HG03159 (cell line): Measurements from ENCODE around the gene CUBN.

Source experiments
- ATAC-seq: cut with Tn5 transposase; IDR thresholded peaks from one replicate; pipeline ENCODE4 v1.9.1; 2021; ENCODE audit warnings: mild to moderate bottlenecking, moderate library complexity; ENCODE audit not compliant: unreplicated experiment

The CUBN gene

DNA sequence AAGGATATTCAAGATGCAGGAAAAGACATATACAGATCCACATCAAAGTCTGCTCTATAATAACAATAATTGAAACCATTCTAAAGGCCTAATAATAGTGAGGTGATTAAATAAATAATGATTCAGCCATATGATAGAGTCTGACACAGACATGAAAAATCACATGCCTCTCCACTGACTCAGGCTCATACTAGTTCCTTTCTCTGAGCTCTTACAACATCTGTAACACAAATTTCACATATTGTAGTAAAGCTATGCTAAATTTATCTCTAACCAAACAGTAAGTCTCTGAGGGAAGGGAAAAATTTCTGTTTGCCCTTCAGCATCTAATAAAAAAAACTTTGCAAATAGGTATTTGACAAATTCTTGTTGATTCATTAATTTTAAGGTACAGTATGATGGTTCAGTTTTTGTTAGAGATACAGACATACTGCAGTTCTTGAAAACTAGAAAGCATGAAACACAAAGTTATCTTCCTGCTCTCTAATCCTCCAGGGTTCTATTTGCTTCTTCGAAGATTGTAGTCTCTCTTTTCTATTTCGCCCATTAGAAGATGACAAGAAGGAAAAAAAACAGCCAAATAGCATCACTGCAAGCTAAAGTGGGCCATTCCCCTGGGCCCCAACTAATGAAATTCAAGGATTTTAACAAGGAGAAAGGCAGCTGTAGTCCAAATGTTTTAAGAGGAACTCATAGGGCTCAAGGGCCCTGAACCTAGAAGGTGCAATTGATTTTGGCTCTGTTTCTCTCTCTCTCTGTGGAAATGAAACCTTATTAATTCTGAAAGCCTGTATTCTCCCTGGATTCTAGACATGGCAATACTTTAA is 53.9 kb downstream of the CUBN start:
- no peak for ATAC-seq

DNA sequence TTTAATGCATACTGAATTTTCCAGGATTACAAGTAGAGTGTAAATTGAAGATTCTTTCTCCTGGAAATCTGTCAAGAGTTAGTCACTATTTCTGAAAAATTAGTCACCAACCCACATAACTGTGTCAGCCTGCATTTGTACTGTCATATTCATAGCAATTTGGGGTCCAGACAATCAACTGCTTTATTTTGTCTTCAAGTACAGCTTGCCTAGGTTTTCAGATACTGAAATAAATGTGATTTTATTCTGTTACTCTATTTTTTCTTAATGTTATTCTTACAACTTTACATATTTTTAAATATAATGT is 55.1 kb downstream of the CUBN start:
- no peak for ATAC-seq

DNA sequence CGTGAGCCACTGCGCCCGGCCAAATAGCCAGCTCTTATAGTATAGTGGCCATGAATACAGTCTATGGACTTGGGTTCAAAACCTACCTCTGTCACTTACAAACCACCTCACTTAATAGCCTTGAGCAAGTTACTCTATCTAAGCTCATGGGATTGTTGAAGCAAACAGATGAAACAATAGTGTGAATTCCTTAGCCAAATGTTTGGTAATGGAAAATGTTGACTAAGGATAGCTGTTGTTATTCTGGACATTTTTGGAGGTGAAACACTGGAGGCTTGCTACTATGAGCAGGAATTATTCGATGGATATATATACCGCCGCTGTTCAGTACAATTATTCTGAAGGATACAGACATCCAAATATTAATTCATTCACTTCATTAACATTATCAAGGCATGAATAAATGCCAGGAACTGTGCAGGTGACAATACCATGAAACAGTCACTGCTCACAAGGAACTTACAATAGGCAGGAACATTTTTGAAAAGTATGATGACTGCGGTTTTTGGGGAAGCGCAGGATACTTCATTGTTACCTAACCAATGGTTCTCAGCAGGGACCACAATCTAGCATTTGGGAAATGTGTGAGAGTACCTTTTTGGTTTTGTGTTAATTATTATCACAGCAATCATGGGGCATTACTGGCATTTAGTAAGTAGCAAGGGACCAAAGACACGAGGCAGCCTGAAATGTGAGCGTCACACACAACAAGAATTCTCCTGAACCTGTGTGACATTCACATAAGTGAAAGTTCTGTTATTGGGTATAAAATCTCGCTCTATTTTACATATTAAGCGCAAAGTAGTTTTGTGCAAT is 55.7 kb downstream of the CUBN start:
- no peak for ATAC-seq

DNA sequence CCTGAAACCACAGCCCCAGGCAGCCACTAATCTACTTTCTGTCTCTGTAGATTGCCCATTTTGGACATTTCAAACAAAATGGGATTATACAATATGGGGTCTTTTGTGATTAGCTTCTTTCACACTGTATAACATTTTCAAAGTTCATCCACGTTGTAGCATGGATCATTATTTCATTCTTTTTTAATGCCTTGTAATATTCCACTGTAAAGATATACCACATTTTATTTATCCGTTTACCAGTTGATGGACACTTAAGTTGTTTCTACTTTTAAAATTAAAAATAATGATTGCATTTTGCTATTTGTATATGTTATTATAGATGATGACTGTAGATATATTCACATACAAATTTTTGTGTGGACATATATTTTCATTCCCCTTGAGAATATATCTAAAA is 60.7 kb downstream of the CUBN start:
- ATAC-seq: no peak

DNA sequence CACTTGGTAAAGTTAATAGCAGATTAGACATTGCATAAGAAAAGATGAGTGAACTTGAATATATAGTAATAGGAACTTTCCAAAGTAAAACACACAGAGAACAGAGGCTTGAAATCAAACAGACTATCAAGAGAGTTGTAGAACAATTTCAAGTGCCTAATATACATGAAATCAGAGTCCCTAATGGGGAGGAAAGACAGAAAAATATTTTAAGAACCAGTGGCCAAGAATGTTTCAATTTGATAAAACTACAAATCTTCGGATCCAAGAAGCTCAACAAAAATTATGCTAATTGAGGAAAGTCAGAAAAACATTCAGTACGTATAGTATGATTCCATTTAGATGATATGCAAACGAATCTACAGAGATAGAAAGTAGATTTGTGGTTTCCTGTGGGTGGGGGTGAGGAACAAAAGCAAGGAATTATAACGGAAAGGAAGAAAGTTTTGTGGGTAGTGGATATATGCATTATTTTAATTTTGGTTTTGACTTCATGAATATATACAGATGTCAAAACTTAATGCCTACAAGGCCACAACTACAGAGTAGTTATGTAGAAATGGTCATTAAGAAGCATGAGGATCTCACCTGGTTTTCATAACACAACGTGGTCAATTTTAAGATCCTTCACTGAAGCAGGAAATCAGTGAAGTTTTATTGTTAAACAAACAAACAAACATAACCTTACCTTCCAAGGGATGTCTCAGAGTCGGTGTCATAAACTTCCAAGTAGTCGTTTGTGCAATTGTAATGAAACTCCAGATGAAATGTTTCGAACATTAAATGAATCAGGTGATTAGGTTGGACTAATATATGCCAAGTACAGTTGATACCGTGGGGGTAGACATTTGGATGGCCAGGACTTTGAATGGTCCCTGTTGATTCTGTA is 62.0 kb downstream of the CUBN start:
- no peak for ATAC-seq

DNA sequence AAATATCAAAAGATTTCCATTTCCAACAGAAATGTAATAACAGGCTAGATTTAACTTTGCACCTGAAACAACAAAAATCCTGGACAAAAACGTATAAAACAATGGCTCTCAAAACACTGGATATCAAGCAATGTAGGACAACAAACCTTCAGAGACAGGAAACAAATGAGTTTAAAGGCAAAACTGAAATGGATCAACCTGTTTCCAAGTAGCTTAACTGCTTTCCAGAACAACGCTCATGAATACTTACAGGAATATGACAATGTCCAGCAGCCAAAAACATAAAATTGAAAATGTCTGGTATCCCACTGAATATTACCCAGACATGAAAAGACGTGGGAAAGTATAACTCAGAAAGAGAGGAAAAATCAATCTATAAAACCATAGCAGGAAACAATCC is 62.8 kb downstream of the CUBN start:
- no peak for ATAC-seq

DNA sequence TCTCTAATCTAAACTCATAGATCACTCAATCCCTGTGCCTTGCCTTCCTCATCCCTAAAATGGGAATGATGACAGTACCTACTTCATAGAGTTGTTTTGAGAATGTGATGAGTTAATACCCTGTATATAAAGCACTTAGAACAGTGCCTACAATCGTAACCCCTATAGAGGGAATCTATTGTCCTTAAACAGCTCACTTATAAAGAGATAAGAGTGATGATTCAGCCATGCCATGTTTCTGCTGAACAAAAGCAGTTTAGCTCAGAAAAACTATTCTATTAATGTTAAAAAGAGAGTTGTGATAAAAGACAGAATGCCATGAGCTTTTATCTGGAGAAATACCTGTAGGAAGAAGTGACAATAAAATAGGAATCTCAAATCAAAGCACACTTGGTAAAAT is 63.6 kb downstream of the CUBN start:
- ATAC-seq: no peak

DNA sequence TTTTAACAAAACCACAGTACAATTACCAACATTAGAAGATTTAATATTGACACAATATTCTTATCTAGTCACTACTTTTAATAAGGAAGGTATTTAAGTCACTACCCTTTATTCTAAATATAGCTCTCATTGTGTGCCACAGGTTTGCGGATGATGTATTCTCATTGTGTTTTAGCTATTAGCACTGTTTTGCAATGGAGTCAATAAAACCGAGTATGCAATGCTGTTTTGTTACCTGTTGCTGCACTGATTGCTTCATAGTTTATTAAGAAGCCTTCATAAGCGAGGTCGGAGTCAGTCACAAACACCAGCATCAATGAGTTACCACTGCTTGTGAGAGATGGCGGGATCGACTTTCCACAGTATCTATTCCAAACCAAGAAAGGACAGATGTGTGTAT is 64.3 kb downstream of the CUBN start:
- ATAC-seq: no peak

DNA sequence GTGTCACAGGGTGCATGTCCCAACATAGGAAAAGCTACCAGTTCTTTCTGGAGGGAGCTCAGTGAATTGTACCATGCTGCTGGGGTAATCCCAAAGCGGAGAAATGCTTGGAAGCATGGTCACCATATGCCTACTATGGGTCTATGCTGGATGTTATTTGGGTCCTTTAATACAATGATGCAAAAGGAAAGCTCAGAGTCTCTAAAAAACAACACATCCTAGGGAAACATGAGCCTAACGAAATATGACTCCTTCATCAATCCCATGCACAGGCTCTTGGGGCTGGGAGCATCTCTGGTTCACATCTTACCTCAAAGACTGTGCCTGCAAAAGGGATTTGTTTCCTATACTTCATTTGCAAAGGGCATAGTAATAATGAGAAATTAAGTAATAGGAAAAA is 65.2 kb downstream of the CUBN start:
- no peak for ATAC-seq

DNA sequence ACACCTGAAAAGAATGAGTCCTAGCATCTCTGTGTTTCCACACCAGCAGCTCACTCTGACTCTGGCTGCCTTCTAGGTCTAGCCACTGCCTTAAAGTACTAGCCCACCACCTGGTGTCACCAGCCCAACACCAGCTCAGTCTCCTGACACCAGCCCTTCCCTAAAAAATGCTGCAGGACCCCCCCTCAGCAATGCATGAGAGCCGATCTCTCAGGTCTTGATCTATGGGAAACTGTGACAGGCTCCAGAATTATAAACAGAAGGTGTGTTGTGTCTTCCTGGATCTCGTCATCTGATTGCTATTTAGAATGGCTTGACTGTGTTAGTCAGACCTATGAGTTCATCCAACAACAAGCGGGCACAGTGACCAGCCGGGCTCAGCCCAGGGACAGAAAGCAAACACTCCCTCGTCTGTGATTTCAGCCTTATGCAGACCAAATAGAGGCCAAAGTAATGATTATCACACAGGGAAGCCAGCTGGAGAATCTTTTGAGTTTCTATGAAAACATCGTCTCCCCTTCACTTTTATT is 66.6 kb downstream of the CUBN start:
- no peak for ATAC-seq

DNA sequence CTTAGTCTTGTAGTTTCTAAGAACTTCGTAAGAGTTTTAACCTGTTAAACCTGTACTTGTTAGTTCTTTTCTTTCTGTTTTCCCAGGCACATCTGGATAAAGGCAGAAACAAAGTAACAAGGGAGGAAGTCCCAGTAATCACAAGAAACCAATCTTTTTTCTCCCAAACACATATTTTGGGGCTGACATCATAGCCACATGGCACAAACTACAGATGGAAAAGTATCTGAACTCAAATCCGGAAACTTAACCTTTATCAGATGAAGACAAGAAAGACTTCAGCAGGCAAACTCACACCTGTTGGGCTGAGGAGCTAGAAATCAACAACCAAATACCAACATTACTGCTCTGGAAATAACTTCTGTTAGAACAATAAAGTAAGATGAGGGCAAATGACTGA is 67.1 kb downstream of the CUBN start:
- ATAC-seq: no peak

DNA sequence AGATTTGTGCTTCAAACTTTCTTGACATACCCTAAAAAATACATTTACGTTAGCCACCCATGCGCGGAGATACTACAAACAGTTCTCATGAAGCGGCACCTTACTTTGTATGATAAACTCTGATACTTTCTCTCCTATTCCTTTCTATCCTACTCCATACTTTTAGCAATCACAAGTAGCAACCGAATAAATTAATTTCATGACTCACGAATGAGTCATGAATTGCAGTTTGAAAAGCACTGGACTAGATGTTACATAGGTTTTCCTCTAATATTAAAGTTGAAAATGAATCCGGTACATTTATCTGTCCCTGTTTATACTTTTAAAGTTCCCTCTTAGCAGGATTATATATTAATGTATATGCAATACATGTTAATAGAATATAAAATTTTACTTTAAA is 67.6 kb downstream of the CUBN start:
- ATAC-seq: no peak

DNA sequence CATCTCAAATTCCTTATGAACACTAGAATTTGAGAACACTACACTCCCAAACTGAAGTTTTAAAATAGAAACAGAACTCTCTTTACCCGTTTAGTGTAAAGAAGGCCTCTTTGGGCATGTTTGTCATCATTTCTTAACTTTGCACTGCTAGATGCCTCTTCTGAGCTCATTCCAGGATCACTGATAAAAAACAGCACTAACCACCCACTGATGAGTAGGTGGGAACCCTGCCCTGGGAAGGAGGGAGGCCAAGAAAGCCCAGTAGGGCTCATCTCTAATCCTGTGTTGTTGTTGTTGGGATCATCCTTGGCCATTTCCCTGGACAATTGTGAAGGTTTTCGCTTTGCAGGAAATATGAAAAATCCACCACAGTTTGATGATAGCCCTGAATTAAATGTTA is 68.2 kb downstream of the CUBN start:
- ATAC-seq: no peak

DNA sequence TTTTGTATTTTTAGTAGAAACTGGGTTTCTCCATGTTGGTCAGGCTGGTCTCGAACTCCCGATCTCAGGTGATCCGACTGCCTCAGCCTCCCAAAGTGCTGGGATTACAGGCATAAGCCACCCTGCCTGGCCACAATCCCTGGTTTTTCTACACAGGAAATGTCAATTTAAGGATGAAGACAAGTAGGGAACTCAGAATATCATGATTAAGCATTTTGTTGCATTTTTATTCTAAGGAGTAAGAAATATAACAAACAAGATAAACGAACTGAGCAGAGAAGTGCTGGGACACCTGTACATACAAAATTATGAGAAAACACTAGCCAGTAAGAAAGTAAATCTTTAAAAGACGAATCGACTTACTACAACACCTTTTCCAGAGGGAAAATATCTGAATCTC is 69.3 kb downstream of the CUBN start:
- ATAC-seq: no peak

DNA sequence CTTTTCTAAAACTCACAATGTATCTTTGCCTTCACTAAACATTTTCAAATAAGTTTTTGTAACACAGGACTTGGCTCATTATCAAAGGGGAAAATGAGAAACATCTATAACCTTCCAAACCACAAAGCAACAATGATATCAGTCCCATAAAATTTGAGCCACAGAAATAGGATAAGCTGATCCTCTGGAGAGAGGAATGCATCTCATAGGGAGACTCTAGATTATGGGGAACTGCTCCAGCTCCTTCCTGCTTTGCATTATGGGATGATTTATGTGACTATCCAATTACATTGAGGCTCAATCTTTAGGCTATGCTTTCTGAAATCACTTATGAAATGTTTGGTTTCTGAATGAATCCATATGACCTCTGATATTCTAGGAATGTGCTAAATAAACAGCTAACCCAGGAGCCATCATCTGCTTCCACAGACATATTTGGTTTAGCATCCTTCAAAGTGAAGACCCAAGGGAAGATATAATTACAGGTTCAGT is 70.4 kb downstream of the CUBN start:
- ATAC-seq: no peak

DNA sequence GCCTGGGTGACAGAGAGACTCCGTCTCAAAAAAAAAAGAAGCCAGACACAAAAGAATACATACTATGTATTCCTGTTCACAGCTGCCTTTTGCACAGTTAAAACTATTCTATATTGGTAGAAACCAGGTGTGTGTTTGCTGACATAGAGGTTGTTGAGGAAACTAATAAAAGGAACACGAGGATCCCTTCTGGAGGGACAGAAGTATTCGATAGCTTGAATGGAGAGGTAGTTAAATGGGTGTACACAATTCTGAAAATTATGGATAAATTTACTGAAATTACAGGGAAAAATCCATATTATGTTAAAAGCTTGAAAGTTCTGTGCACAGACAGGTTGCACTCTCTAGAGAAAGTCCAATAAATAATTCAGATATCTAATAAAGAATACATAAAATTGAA is 71.5 kb downstream of the CUBN start:
- no peak for ATAC-seq

DNA sequence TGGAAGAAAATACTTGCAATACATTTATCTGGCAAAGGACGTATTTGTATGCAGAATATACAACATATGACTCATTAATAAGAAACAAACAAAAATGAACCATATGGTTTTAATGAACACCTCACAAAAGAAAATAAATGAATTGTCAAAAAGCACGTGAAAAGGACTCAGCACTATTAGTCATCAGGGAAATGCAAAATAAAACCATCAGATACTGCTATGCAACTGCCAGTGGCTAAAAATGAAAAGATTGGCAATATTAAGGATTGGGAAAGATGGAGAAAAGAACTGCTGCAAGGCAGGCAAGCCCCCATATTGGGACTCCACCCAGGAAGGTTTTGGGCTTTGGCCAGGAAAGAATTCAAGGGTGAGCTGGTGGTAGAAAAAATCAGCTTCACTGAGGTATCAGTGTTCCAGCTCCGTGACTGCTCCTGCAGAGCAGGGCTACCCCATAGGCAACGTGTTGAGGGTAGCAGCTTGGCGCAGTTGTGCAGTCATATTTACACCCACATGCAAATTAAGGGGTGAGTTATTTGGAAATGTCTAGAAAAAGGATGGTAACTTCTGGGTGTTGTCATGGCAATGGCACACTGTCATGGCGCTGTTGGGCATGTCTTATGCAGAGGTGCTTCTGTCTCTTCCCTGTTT is 72.7 kb downstream of the CUBN start:
- no peak for ATAC-seq

DNA sequence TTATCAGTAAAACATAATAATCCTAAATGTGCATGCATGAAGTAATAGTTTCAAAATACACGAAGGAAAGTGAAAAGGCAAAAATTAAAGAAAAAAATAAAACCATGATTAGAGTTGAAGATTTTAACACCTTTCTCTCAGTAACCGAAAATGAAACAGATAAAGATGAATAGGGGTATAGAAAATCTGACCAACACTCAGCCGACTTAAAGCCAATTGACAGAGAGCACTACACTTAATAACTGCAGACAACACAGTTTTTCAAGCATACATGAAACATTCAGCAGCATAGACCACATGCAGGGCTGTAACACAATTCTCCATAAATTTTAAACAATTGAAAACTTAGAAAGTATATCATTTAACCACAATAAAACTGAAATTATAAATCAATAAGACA is 76.1 kb downstream of the CUBN start:
- no peak for ATAC-seq

DNA sequence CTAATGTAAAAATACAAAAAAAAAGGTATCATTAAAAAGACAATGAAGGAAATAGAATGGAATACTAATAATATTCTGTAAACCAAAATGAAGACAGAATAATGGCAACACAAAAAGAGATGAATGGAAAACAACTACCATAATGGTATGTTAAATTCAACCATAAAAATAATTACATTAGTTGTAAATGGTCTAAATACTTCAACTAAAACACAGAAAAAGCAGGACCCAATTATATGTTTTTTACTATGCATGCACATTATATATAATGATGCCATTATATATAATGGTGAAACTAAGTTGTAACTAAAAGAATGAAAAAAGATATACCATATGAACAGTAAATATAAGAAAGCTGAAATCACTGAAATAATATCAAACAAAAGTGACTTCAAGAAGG is 76.5 kb downstream of the CUBN start:
- no peak for ATAC-seq

DNA sequence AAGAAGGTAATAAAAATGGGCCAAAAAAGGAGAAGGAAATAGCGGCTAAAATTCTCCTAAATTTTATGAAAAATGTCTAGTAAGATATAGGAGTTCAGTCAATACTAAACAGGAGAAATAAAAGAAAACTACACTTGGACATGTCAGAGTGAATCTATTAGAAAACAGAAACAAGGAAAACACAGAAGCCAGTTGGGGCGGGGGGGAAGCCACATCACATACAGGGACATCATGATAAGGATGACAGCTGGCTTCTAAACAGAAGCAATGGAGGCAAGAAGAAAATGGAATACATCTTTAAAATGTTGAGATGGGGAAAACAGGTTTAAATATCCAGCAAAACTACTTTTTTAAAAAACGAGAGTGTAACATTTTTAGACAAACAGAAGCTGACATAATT is 77.8 kb downstream of the CUBN start:
- no peak for ATAC-seq

DNA sequence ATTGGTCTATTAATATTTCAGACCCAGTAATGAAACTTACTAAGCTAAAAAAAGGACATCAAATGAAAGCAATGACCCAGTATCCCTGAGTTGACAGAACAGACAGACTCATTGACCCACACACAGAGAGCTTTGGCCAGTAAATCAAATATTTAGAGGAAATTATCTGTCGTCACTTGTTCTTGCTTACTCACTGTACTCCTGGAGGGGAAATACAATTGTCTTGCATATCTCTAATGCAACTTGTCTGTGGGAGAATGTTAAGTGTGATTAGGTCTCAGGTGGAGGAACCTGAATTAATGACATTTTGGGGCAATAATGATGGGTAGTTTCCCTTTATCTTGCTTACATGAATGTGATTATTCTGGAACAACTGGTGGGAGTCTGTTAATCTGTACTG is 80.4 kb downstream of the CUBN start:
- no peak for ATAC-seq
